ENCODE results near the gene SH2D1B. TPM values are rescaled to one million over a fixed set of nuclear protein-coding genes. Genes with fewer than 3 reads are reported as not detected.
"Not testable (repeated sequence)": the region's sequence is repeated elsewhere in the genome, so short reads cannot be mapped to it uniquely, and the experiment has no call there.

Gene SH2D1B
- total RNA-seq, 2 experiments from 2014 or later = not detected

DNA sequence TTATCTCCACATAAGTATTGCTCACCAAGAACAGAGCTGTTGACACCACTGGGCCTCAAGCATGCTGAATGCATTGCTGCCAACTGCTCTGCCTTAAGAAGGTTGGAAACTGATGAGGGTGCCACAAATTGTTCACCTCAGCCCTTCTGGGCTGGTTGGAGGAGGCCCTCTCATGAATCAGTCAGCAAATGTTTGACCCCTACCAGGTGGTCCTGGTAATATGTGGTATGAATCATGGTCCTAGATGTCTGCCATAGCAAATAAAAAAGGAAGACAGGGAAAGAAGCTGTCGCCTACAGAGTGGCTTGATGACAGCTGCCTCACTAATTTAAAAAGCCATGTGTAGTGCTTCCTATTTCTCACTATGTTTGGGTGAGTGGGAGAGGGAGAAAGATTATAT is 47.4 kb downstream of the SH2D1B start:
- H3K9me3 Mint-ChIP-seq = no peaks in the 10 kb centered on the region
- intact Hi-C loops (cut with micrococcal nuclease) = no loop called here
- no peak overlapping the region for H3K4me3 Mint-ChIP-seq
- CTCF ChIA-PET = no interaction called here
- no peaks in the 10 kb centered on the region for H3K4me1 Mint-ChIP-seq (ENCODE audit: low read depth)
- peaks cover 4% of the 10 kb centered on the region for H3K27me3 Mint-ChIP-seq (ENCODE audit: low read depth)
- no peaks in the 10 kb centered on the region for H3K36me3 Mint-ChIP-seq (ENCODE audit: low read depth)
- H3K27ac Mint-ChIP-seq = no peak overlapping the region
- DNase-seq = no peak

DNA sequence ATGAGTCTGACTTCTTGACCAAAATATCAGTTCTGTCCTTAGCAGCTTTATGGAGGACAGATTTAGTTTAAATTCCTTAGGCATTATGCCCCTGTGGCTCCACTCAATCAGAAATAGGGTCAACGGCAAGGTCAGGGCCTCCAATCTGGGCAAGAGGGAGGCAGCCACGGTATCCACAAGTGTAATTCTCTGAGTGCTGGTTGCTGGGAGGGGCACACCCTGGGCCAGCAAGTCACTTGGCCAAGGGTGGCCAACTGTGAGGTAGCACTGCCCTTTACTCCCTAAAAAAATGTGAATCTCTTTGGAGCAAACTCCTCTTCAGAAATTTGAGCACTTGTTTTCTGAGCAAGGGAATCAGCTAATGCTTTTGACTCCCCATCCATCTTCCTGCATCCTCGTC is 48.1 kb downstream of the SH2D1B start:
- H3K4me1 Mint-ChIP-seq (ENCODE audit: low read depth) = no peaks in the 10 kb centered on the region
- no peaks in the 10 kb centered on the region for H3K36me3 Mint-ChIP-seq (ENCODE audit: low read depth)
- CTCF ChIA-PET = interaction anchor here (0.6 kb wide), 1 partner anchor 59 kb away, joined by 3 read pairs; no protein-coding TSS in a partner anchor
- peaks cover 4% of the 10 kb centered on the region for H3K27me3 Mint-ChIP-seq (ENCODE audit: low read depth)
- H3K9me3 Mint-ChIP-seq = no peaks in the 10 kb centered on the region
- H3K4me3 Mint-ChIP-seq = no peak overlapping the region
- intact Hi-C loops (cut with micrococcal nuclease) = no loop called here
- no peak for DNase-seq
- H3K27ac Mint-ChIP-seq = no peak overlapping the region

DNA sequence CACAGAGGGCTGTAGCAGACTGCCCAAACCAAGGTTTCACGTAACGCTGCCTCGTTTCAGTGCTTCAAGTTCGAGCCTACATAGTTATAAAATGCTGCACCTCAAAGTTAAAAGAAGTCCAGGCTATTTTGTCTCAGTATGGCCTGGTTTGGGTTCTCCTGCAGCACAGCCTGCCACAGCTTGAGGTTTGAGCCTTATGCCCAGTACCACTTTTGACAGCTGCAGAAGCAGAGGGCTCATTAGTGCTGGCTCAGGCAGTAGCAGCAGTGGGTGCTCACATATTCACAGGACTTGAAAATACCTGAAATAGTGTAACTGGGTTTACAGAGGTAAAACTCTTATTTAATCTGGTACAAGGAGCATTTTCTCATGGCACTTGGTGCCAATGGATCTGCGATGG is 50.6 kb downstream of the SH2D1B start:
- CTCF ChIA-PET = no interaction called here
- Mint-ChIP-seq H3K4me3 (no peak overlapping the region), H3K9me3 (no peaks in the 10 kb centered on the region), H3K4me1 (ENCODE audit: low read depth) (no peaks in the 10 kb centered on the region), H3K27me3 (ENCODE audit: low read depth) (peaks cover 4% of the 10 kb centered on the region), H3K36me3 (ENCODE audit: low read depth) (no peaks in the 10 kb centered on the region), H3K27ac (no peak overlapping the region)
- intact Hi-C loops (cut with micrococcal nuclease) = no loop called here
- DNase-seq = no peak

DNA sequence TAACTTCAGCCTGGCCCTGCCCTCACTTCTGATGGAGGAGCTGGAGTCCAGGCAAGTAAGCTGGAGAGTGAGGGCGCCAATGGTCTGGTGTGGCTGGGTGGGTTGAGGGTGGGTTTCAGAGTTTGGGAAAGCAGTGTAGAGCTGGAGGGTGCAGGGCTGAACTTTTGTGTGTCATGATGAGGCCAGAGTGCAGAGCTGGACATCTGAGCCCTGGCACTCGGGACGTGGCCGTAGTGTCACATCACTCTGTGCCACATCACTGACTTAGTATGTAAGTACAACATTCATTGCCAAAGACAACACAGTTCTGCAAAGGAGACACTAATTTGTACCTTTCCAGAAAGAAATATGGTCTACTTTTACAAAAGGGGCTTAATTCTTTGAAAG is 51.1 kb downstream of the SH2D1B start:
- Mint-ChIP-seq H3K27ac (no peak overlapping the region), H3K9me3 (no peaks in the 10 kb centered on the region), H3K4me3 (no peak overlapping the region), H3K4me1 (ENCODE audit: low read depth) (no peaks in the 10 kb centered on the region), H3K27me3 (ENCODE audit: low read depth) (peaks cover 4% of the 10 kb centered on the region), H3K36me3 (ENCODE audit: low read depth) (no peaks in the 10 kb centered on the region)
- intact Hi-C loops (cut with micrococcal nuclease) = no loop called here
- CTCF ChIA-PET = no interaction called here
- DNase-seq = no peak

DNA sequence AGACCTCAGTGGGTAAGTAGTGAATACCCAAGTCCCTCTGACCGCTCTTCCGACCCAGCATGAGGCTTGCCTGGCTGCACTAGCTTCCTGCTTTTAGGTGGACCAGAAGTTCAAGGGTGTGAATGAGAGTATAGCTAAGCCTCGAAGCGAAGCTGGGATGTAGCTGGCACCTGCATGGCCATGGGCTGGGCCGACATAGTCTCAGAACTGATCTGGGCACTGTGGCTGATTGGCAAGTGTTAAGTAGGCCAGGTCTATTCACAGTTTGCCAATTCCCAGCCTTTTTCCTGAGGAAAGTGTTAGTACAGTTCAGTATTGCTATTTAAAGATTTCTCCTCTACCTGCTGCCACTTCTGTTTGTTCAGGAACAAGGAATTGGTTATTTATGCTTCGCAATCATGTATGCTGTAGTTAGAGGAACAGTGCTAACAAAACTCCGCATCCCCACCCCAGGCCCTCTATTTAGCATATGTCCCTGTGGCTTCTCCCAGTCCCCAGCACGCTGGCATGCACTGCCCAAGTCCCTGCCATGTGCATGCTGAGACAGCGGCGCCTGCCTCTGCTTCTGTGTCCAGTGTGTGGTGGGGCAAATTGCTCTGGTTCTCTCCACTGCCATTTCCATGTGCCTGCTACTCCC is 51.6 kb downstream of the SH2D1B start:
- intact Hi-C loops (cut with micrococcal nuclease) = no loop called here
- Mint-ChIP-seq H3K4me1 (ENCODE audit: low read depth) (no peaks in the 10 kb centered on the region), H3K4me3 (no peak overlapping the region), H3K27me3 (ENCODE audit: low read depth) (peaks cover 4% of the 10 kb centered on the region), H3K27ac (no peak overlapping the region), H3K9me3 (no peaks in the 10 kb centered on the region), H3K36me3 (ENCODE audit: low read depth) (no peaks in the 10 kb centered on the region)
- CTCF ChIA-PET = interaction anchor here (0.6 kb wide), 1 partner anchor 620 kb away, joined by 4 read pairs; no protein-coding TSS in a partner anchor
- DNase-seq = no peak

DNA sequence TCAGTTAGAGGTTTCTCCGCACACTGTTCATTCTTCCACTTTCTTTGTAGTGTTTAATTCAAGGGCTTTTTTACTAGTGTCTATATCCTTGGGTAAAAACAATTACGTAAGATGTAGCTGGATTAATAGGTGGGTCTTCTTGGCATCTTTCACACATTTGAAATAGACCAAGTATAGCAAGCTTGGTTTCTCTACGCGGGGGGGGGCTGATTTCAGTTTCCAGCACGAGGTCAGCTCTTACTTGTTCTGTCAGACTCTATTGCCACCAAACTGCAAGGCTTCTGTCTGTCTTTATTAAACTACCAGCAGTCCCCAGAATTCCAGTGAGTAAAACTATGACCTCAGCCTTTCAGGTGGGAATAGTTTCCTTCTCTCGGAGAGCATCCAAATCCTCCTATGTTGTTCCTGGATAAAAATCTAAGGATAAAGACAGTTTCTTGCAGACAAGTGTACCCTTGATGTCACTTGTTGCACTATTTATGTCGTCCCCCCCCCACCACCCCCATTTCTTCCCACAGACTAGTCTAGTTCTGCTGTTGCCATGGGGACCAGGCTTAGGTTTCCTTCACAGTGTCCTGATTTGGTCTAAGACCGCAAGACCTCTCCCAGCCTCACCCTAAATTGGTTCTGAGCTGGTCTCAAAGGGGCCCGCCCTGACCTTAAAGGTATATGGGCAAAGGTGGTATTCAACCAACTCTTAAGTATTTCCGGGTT is 52.3 kb downstream of the SH2D1B start:
- H3K4me1 Mint-ChIP-seq (ENCODE audit: low read depth) = no peaks in the 10 kb centered on the region
- no peak overlapping the region for H3K27ac Mint-ChIP-seq
- no peak overlapping the region for H3K4me3 Mint-ChIP-seq
- no peaks in the 10 kb centered on the region for H3K36me3 Mint-ChIP-seq (ENCODE audit: low read depth)
- intact Hi-C loops (cut with micrococcal nuclease) = loop anchor here (5.0 kb wide), 1 partner anchor 813 kb away; no protein-coding TSS in a partner anchor
- DNase-seq = no peak
- CTCF ChIA-PET = interaction anchor here (0.6 kb wide), 1 partner anchor 620 kb away, joined by 4 read pairs; no protein-coding TSS in a partner anchor
- H3K27me3 Mint-ChIP-seq (ENCODE audit: low read depth) = peaks cover 4% of the 10 kb centered on the region
- H3K9me3 Mint-ChIP-seq = no peaks in the 10 kb centered on the region

DNA sequence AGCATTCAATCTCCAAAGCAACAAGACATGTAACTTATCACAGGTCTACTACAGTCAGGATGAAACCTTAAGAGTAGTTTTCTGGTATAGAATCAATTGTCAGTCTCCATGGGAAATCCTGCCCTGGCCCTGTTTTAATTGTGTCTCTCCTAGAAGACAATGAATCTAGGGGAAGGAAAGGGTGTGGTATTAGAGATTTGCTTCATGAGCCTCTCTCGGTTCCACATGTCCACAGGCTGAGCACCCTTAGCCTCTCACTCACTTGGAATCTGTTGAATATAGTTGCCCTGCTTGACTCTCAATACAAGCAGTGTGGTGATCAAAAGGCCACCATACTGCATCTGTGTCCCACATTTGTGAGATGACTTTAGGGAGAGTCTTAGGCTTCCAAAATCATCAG is 53.0 kb downstream of the SH2D1B start:
- intact Hi-C loops (cut with micrococcal nuclease) = loop anchor here (5.0 kb wide), 1 partner anchor 813 kb away; no protein-coding TSS in a partner anchor
- H3K27ac Mint-ChIP-seq = no peak overlapping the region
- CTCF ChIA-PET = no interaction called here
- H3K36me3 Mint-ChIP-seq (ENCODE audit: low read depth) = no peaks in the 10 kb centered on the region
- DNase-seq = no peak
- peaks cover 4% of the 10 kb centered on the region for H3K27me3 Mint-ChIP-seq (ENCODE audit: low read depth)
- H3K4me1 Mint-ChIP-seq (ENCODE audit: low read depth) = no peaks in the 10 kb centered on the region
- no peak overlapping the region for H3K4me3 Mint-ChIP-seq
- no peaks in the 10 kb centered on the region for H3K9me3 Mint-ChIP-seq

DNA sequence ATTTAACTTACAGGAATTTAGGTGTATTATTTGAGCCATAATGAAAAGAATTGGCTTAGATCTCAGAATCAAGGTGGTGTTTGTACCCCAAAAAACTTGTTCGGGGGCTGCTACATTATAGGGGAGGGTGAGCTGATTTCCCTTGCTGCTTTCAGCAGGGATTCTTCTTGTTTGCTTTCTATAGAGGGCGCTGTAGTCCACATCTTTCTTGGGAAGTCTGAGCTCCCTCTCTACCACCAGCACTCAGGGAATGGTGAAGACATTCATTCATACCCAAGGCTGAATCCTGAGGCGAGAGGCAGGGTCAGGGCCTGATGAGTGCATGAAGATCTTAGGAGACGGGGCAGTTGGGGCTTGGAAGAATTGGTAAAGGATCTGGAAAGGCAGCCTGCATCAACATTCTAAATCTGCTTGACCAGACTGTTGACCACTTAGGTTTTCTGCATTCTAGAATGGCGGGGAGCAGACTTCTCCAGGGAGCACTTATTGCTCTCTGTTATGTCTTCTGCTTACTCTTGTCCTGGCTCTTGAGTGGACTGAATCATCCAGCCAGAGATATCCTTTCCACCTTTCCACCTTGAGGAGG is 54.2 kb downstream of the SH2D1B start:
- Mint-ChIP-seq H3K36me3 (ENCODE audit: low read depth) (no peaks in the 10 kb centered on the region), H3K4me3 (no peak overlapping the region), H3K27ac (no peak overlapping the region), H3K9me3 (no peaks in the 10 kb centered on the region), H3K4me1 (ENCODE audit: low read depth) (no peaks in the 10 kb centered on the region), H3K27me3 (ENCODE audit: low read depth) (no peaks in the 10 kb centered on the region)
- intact Hi-C loops (cut with micrococcal nuclease) = loop anchor here (5.0 kb wide), 1 partner anchor 815 kb away; no protein-coding TSS in a partner anchor
- CTCF ChIA-PET = interaction anchor here (0.9 to 1.1 kb wide), 4 partner anchors 9 to 38 kb away, joined by 3 to 4 read pairs (median 4); partner anchors contain the start of gene C1orf226
- DNase-seq = peak; percentile 13

DNA sequence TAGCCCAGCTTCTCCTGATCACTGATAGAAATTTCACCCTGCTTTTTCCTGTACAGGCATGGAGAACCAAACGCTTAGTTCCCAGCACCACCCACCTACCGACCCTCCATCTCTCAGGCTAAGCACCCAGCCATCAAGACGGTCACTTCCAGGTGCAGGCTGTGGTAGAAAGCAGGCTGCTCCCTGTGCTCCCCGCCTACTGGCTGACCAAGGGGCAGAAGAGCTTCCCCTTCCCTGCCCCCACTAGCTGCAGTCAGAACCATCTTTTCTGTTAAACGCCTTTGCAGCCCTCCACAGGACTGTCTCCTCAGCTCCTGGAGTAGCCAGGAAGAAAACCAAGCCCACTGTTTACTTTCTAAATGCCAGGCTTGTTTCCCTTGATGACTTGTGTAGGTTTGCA is 58.2 kb downstream of the SH2D1B start:
- Mint-ChIP-seq H3K36me3 (ENCODE audit: low read depth) (no peaks in the 10 kb centered on the region), H3K27ac (no peak overlapping the region), H3K9me3 (no peaks in the 10 kb centered on the region), H3K4me1 (ENCODE audit: low read depth) (no peaks in the 10 kb centered on the region), H3K4me3 (no peak overlapping the region), H3K27me3 (ENCODE audit: low read depth) (peaks cover 2% of the 10 kb centered on the region)
- intact Hi-C loops (cut with micrococcal nuclease) = no loop called here
- CTCF ChIA-PET = interaction anchor here (0.7 kb wide), 1 partner anchor 136 kb away, joined by 3 read pairs; no protein-coding TSS in a partner anchor
- DNase-seq = no peak

DNA sequence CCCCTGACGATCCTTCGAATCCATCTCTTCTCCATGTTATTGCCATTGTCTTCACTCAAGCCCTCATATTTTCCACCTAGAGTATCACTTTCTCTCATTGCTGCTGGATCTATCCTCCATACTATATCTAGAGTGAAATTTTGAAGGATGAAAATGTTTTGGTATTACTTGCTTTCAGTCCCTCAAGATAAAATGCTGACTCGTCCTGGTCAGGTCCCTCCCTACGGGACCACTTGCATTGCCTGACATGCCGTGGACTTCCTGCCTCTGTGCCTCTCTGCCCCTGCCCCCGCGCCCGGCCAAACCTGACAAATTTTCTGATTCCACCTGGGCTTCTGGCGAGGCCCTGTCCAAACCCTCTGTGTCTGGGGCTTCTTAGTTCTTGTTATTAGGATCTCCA is 58.9 kb downstream of the SH2D1B start:
- no peak for DNase-seq
- Mint-ChIP-seq H3K9me3 (no peaks in the 10 kb centered on the region), H3K36me3 (ENCODE audit: low read depth) (no peaks in the 10 kb centered on the region), H3K4me3 (no peak overlapping the region), H3K27ac (no peak overlapping the region), H3K4me1 (ENCODE audit: low read depth) (no peaks in the 10 kb centered on the region), H3K27me3 (ENCODE audit: low read depth) (peaks cover 2% of the 10 kb centered on the region)
- CTCF ChIA-PET = no interaction called here
- intact Hi-C loops (cut with micrococcal nuclease) = no loop called here

DNA sequence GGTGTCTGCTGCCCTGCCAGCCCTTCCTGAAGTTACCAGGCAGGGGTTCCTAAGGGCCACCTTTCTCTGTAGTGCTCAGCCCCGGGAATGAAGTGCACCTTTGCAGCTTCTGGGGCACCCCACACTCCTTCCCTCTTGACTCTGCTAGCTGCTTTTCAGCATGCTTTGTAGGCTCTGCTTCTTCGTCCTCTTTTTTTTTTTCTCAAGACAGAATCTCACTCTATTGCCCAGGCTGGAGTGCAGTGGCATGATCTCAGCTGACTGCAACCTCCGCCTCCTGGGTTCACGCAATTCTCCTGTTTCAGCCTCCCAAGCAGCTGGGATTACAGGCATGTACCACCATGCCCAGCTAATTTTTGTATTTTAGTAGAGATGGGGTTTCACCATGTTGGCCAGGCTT is 60.1 kb downstream of the SH2D1B start:
- CTCF ChIA-PET = interaction anchor here (1.1 kb wide), 2 partner anchors 40 to 497 kb away, joined by 3 read pairs; no protein-coding TSS in a partner anchor
- H3K27ac Mint-ChIP-seq; H3K4me1 Mint-ChIP-seq (ENCODE audit: low read depth); H3K9me3 Mint-ChIP-seq; H3K27me3 Mint-ChIP-seq (ENCODE audit: low read depth); H3K36me3 Mint-ChIP-seq (ENCODE audit: low read depth); intact Hi-C loops (cut with micrococcal nuclease); H3K4me3 Mint-ChIP-seq; DNase-seq: not testable (repeated sequence)

DNA sequence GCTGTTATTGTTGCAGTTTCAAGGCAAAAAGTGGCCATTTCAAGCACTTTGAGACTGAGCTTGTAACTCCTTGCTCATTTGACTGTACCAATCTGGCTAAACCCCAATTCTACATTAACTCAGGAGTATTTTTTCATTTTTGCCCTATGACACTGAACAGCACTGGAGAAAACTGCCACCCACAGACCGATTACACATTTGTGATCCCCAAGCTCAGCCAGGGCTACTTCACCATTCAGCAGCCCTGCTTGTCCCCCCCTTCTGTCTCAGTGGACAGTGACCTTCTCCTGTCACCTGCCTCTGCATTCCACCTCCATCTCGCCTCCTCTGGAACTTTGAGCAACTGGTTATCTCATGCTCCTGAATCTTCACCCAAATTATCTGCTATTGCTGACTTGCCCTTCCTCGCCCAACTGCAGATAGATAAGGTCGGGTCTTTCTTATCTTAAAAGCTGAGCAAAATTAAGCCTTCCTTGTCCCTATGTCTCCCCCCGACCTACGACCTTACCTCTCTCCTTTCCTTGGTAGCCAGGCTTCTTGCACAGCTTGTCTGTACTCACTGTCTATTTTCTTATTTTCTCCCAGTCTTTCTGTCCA is 60.6 kb downstream of the SH2D1B start:
- Mint-ChIP-seq H3K9me3 (no peaks in the 10 kb centered on the region), H3K27ac (no peak overlapping the region), H3K27me3 (ENCODE audit: low read depth) (peaks cover 2% of the 10 kb centered on the region), H3K4me1 (ENCODE audit: low read depth) (no peaks in the 10 kb centered on the region), H3K36me3 (ENCODE audit: low read depth) (no peaks in the 10 kb centered on the region), H3K4me3 (no peak overlapping the region)
- CTCF ChIA-PET = interaction anchor here (1.1 kb wide), 2 partner anchors 40 to 497 kb away, joined by 3 read pairs; no protein-coding TSS in a partner anchor
- intact Hi-C loops (cut with micrococcal nuclease) = no loop called here
- no peak for DNase-seq

All from activated naive CD4-positive, alpha-beta T cell treated with anti-CD3 and anti-CD28 coated beads for 36 hours (primary cell).